ENCODE results near the gene TMEM62.
"Not testable (repeated sequence)": the region's sequence is repeated elsewhere in the genome, so short reads cannot be mapped to it uniquely, and the experiment has no call there.

Gene TMEM62

GRCh38 chr15:43208052-43209002 lies 74.9 kb downstream of the TMEM62 start:
- no peak overlapping the region for H3K4me3 ChIP-seq (ENCODE audit: low read depth, low read length)

- H3K4me3 ChIP-seq (ENCODE audit: low read depth, low read length), result no peak overlapping the region
Observed at GRCh38 chr15:43209059-43209824, 75.9 kb downstream of the TMEM62 start.

GRCh38 chr15:43210172-43210745 lies 76.9 kb downstream of the TMEM62 start:
- H3K4me3 ChIP-seq (ENCODE audit: low read depth, low read length), result no peak overlapping the region

- no peak overlapping the region for H3K4me3 ChIP-seq (ENCODE audit: low read depth, low read length)
Observed at GRCh38 chr15:43210807-43211206, 77.4 kb downstream of the TMEM62 start.

GRCh38 chr15:43211224-43211735 lies 77.9 kb downstream of the TMEM62 start:
- H3K4me3 ChIP-seq (ENCODE audit: low read depth, low read length), result no peak overlapping the region

GRCh38 chr15:43212299-43212698 lies 78.9 kb downstream of the TMEM62 start:
- no peak overlapping the region for H3K4me3 ChIP-seq (ENCODE audit: low read depth, low read length)

GRCh38 chr15:43212951-43213350 lies 79.6 kb downstream of the TMEM62 start:
- no peak overlapping the region for H3K4me3 ChIP-seq (ENCODE audit: low read depth, low read length)

GRCh38 chr15:43213466-43213865 lies 80.1 kb downstream of the TMEM62 start:
- no peak overlapping the region for H3K4me3 ChIP-seq (ENCODE audit: low read depth, low read length)

- no peak overlapping the region for H3K4me3 ChIP-seq (ENCODE audit: low read depth, low read length)
Observed at GRCh38 chr15:43214169-43214568, 80.8 kb downstream of the TMEM62 start.

- H3K4me3 ChIP-seq (ENCODE audit: low read depth, low read length), result no peak overlapping the region
Observed at GRCh38 chr15:43214592-43215295, 81.4 kb downstream of the TMEM62 start.

- H3K4me3 ChIP-seq (ENCODE audit: low read depth, low read length), result no peak overlapping the region
Observed at GRCh38 chr15:43215961-43216360, 82.6 kb downstream of the TMEM62 start.

GRCh38 chr15:43218908-43219706 lies 85.7 kb downstream of the TMEM62 start:
- no peak overlapping the region for H3K4me3 ChIP-seq (ENCODE audit: low read depth, low read length)

GRCh38 chr15:43219929-43220928 lies 86.8 kb downstream of the TMEM62 start:
- no peak overlapping the region for H3K4me3 ChIP-seq (ENCODE audit: low read depth, low read length)

- H3K4me3 ChIP-seq (ENCODE audit: low read depth, low read length), result no peak within 1 kb of the TSS
Observed at GRCh38 chr15:43220991-43221403, 87.6 kb downstream of the TMEM62 start, which contains the start of gene EPB42. EPB42 (minus strand) TSS chr15:43221018; CDS start chr15:43220825, 193 bp downstream.

- H3K4me3 ChIP-seq (ENCODE audit: low read depth, low read length), result no peak overlapping the region
Observed at GRCh38 chr15:43221422-43221821, 88.0 kb downstream of the TMEM62 start.

GRCh38 chr15:43225201-43225949 lies 92.0 kb downstream of the TMEM62 start:
- H3K4me3 ChIP-seq (ENCODE audit: low read depth, low read length), result no peak overlapping the region

GRCh38 chr15:43225950-43226255 lies 92.5 kb downstream of the TMEM62 start:
- not testable (repeated sequence) for H3K4me3 ChIP-seq (ENCODE audit: low read depth, low read length)

All from iPS-11a (cell line).